GM18873 (cell line): ENCODE measurements around the gene ZFYVE9.
"Not testable (repeated sequence)": the region's sequence is repeated elsewhere in the genome, so short reads cannot be mapped to it uniquely, and the experiment has no call there.

Experiments
- ATAC-seq: cut with Tn5 transposase; IDR thresholded peaks from one replicate; pipeline ENCODE4 v1.9.1; 2021; ENCODE audit warnings: mild to moderate bottlenecking, moderate library complexity, moderate number of reproducible peaks; ENCODE audit not compliant: unreplicated experiment, low FRiP score

Gene ZFYVE9

DNA sequence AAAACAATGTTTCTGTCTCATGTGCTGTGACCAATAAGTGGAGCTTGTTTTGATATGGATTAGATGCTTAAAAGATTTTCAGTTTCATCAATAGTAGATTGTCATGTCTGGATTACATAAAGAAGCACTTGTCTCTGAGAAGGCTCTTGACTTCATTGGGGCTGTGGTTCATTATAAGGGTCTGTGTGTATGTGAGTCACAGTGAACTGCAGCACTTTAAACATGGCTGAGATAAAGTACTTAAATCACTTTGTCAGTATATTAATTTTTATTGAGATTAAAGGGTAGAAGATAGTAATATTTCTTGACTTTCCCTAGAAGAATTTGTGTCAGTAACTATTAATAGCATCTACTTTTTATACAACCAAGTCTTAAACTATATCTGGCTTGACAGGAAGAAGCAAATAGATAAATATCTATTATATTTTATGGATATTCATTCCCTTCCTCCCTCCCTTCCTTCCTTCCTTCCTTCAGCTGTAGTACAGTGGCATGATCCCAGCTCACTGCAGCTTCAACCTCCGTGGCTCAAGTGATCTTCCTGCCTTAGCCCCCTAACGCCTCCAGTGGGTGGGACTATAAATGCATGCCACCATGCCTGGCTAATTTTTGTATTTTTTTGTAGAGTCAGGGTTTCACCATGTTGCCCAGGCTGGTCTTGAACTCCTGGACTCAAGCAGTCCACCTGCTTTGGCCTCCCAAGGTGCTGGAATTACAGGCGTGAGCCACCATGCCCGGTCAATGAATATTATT lies 48.8 kb downstream of the ZFYVE9 start:
- no peak for ATAC-seq

DNA sequence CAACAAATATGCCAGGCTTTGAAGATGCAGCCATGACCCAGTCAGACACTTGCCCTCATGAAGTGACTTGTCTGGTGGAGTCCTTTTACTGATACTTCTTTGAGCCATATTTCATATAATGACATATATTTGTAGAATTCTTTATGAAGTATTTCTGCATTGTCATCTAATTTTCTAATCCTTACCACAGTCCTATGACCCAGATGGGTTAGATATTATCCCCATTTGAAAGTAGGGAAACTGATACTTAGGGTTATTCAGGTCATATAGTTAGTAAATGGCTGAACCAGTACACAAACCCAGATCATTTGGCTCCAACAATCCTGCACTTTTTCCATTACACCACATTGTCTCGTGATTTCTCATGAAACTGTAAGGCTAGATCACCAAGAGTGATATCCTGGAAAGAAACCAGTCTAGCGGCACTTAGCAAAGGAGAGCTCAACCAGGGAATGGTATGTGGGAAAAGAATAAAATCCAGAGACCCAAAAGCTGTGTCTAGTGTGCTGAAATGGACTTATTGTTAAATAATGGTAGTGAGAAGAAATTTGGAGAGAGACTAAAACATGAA lies 49.6 kb downstream of the ZFYVE9 start:
- no peak for ATAC-seq

DNA sequence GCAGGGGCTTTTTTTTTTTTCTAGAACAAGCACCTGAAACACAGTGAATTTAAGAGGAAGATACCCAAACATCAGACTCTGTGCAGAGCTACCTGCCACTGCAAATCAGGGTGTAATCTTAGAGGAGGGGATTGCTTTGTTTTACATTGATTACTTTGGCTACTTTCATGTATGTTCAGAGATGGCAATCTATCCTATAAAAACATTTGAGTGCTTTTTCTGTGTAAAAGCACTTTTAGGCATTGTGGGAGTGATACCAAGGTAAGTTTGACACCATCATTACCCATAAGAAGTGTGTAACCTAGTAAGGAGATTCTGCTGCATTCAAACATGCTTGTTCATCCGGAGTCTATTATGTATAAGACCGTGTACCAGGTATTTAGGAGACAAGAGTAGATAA lies 50.1 kb downstream of the ZFYVE9 start:
- no peak for ATAC-seq

DNA sequence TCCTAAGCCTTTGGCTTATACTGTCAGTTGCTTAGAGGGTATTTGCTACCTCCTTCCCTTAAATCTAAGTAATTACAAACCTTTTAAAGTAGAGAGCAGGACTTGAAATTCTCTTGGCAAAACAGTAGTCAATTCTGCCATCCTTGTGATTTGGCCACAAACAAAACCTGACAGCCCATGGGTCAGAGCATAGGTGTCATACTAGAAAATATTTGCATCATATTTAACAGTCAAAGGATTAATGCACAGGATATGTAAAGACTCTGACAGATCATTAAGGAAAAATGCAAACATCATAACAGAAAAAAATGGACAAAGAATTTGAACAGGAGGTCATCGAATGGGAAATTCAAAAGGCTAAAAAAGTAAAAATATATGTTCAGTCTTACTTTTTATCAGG lies 50.5 kb downstream of the ZFYVE9 start:
- no peak for ATAC-seq

DNA sequence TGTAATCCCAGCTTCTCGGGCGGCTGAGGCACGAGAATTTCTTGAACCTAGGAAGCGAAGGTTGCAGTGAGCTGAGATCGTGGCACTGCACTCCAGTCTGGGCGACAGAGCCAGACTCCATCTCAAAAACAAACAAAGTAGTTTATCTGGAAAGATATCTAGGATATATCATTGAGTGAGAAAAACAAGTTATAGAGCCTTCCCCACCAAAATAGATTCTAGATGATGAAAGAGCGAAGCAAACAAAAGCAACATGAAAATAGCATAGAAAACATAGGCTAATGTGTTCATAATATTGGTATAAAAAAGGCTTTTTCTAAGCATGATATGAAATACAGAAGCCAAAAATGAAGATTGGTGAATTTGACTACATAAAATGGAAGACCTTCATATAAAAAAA lies 52.1 kb downstream of the ZFYVE9 start:
- ATAC-seq: no peak

DNA sequence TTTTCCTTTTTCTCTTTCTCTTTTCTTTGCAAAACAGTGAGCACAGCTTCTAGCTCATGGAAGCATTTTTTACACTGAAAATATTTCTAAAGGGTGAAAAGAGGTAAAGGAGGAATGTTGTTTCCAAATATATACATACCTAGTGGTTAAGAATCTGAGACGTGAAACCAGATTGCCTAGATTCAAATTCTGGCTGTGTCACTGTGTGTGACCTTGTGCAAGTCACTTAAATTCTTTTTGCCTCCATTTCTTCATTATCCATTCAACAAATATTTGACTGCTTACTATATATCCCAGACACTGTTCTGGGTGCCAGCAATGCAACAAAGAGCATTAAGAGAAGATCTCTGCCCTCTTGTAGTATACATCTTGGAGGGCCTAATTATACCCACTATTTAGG lies 53.3 kb downstream of the ZFYVE9 start:
- ATAC-seq: no peak

DNA sequence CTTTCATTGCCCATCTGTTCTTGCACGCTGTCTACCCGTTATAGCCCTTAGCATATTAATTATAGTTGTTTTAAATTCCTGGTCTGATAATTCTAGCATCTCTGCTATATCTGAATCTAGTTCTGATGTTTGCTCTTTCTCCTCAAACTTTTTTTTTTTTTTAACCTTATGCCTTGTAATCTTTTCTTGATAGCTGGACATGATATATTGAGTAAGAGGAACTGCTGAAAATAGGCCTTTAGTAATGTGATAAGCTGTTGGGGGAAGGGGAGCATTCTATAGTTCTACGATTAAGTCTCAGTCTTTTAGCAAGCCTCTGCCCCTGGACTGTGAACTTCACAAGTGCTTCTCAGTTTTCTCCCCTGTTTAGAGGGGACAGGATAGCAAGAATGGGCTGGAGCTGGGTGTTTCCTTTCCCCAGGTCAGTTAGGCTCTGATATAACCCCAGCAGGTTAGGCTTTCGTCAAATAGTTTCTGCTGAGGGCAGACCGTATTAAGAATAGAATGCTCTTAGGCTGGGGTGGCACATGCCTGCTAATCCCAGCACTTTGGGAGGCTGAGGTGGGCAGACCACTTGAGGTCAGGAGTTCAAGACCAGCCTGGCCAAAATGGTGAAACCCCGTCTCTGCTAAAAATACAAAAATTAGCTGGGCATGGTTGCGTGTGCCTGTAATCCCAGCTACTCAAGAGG lies 62.2 kb downstream of the ZFYVE9 start:
- ATAC-seq: no peak

DNA sequence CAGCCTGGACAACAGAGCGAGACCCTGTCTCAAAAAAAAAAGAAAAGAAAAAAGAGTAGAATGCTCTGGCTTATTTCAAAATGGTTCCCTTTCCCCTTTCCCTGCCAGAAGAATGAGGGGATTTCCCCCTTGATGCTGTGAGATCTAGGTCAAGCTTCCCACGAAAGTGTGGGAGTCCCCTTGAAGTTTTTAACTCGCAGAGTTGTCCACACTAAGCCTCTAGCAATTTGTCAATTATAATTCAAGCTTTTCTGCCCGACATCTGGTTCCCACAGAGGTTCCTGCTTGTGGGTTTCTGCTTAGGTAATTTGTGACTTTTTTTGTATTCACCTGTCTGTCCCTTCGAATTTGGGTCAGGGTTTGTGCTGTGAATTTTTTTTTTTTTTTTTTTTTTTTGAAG lies 62.8 kb downstream of the ZFYVE9 start:
- ATAC-seq: no peak

DNA sequence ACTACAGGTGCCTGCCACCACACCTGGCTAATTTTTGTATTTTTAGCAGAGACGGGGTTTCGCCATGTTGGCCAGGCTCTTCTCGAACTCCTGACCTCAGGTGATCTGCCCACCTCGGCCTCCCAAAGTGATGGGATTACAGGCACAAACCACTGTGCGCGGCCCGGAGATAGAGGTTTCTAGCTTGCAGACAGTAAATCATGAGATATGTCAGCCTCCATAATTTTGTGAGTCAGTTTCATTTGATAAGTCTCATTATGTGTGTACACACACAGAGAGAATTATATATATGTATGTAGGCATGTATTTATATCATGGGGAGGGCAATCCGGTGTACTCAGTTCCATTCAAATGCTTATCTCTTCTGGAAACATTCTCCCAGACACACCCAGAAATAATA lies 64.8 kb downstream of the ZFYVE9 start:
- ATAC-seq: not testable (repeated sequence)

DNA sequence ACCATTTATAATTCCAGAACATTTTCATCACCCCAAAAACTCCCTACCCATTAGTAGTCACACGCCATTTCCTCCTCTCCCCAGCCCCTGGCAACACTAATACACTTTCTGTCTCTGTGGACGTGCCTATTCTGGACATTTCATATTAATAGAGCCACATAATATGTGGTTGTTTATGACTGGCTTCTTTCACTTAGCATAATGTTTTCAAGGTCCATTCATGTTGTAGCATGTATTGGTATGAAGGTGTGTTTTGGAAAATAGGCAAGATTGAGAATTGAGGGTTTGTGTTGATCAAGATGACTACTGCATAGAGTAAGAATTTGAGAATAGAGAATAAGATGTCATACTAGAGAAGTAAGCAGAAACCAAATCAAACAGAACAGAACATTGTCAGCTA lies 67.5 kb downstream of the ZFYVE9 start:
- ATAC-seq: no peak

DNA sequence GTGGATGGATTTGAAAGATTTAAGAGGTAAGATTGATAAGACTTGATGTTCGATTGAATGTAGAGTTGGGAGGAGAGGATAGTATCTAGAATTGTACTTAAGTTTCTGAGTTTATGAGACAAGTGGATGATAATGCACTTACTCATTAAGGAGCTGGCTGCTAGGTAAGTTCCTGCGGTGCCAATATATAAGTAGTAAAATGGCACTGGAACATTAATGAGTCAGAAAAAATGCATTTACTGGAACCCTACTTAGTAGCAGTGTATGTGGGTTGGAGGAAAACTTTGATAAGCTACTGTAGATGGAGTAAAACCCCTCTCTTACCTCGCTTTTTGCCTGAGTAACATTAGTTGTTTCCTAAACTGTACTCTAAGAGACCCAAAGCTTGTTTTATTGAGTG lies 68.2 kb downstream of the ZFYVE9 start:
- ATAC-seq: no peak

DNA sequence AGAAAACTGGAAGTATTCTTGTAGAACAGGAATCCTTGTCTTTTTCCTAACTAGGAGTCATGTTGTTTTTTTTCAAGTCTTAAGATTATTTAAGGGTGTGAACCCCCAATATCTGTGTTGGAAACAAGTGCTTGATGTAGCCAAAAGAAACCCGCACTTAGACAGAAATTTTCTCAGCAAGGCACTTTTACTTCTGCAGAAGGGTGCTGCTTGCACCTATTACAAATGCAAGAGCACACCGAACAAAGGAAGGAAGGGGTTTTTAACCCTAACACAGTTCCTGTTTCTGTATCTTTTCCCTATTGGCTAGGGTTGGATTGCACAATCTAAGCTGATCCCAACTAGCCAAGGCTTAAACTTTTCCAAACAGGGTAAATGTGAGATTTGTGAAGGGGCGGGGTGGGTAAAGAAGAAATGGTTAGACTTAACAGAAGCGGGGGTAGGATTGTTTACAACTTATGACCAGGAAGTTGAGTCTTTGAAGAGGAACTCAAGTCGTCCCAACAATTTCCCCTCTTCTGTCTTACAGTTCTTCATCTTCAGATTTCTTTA lies 75.1 kb downstream of the ZFYVE9 start:
- ATAC-seq: no peak

DNA sequence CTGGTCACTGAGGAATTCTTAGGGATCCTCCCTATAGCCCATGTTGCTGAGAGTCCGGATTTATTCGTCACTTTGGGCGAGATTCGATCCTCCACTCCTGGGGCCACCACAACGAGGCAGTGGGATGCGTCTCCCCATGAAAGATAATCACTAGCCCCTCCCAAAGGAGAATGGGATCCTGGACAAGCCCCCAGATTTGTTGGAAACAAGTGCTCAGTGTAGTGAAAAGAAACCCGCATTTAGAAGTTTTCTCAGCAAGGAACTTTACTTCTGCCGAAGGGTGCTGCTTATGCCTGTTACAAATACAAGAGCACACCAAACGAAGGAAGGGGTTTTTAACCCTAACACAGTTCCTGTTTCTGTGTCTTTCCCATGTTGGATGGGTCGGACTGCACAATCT lies 83.3 kb downstream of the ZFYVE9 start:
- no peak for ATAC-seq

DNA sequence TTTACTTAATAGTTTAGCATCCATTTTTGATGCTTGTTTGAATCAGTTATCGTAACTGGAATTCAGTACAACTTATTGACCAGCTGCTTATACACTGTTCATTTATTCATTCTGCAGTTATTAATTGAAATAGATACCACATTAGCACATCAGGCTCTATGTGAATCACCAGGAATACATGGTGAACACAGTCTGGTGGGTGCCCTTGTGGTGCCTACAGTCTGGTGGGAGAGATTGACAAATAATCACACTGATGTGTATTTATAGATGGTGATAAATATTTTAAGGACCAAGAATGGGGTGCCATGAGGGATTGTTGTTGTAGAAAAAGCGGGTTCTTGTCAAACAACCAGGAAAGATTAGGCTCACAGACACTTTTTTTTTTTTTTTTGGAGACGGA lies 87.6 kb downstream of the ZFYVE9 start:
- ATAC-seq: no peak

DNA sequence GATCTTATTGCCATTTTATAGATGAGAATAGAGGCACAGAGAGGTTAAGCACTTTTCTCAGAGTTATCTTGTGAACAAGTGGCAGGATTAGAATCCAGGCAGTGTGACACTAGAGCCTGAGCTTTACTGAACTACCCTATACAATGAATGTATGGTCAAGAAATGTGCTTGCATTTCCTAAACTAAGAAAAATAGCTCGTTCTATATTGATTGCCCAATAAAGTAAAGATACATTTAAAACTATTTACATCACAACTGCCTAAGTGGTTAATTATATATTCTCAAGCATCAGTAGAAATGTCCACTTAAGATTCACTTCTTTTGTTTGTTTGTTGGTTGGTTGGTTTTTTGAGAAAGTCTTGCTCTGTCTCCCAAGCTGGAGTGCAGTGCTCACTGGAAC lies 91.6 kb downstream of the ZFYVE9 start:
- ATAC-seq: no peak

DNA sequence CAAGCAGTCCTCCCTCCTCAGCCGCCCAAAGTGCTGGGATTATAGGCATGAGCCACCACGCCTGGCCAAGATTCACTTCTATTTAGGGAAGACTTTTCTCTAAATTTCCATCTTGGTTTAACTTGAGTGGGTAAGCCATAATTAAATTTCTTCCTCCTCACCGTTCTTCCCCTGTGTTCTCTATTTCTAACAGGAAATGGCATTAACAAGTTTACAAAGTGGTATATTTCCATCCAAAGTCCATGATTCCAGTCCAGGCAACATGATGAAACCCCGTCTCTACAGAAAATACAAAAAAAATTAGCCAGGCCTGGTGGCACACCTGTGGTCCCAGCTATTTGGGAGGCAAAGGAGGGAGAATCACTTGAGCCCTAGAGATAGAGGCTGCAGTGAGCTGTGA lies 92.1 kb downstream of the ZFYVE9 start:
- no peak for ATAC-seq

DNA sequence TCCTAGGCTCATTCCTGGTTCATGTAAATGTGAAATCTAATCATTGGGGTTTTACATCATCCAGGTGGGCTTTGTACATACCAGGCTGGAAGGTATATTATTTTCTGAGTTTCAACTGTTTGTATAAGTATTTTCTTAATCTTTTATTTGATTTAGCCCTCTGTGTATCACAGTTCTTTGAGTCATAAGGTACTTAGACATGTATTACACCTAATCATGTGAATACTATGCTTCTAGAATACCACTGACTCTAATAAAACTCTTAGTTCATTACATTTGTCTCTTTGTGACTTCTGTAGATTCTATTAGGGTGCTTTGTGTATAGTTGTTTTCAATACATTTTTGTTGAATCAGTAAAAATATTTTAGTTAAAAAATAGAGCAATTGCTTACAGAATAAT lies 92.8 kb downstream of the ZFYVE9 start:
- ATAC-seq: no peak

DNA sequence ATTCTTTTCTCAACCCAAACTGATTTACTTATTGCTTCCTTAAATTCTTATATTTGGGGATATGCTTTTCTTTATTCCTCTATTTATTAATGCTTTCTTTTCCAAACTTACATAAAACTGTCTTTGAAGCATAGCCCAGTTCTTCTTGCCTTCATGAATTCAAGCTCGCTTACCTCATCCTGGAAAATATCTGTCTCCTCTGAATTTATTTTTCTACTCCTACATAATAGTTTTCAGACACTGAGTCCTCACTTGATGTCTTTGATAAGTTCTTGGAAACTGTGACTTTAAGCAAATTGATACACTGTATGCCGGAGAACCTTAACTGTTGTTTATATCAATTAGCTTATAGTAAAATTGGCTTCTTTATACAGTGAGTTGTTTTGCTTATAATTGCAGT lies 93.8 kb downstream of the ZFYVE9 start:
- no peak for ATAC-seq

DNA sequence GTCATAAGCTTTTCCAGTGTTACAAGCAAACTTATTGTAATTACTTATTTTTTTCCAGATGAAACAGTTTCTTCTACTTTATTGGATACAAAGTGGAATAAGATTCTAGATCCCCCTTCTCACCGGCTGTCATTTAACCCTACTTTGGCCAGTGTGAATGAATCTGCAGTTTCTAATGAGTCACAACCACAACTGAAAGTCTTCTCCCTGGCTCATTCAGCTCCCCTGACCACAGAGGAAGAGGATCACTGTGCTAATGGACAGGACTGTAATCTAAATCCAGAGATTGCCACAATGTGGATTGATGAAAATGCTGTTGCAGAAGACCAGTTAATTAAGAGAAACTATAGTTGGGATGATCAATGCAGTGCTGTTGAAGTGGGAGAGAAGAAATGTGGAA lies 95.5 kb downstream of the ZFYVE9 start:
- no peak for ATAC-seq

DNA sequence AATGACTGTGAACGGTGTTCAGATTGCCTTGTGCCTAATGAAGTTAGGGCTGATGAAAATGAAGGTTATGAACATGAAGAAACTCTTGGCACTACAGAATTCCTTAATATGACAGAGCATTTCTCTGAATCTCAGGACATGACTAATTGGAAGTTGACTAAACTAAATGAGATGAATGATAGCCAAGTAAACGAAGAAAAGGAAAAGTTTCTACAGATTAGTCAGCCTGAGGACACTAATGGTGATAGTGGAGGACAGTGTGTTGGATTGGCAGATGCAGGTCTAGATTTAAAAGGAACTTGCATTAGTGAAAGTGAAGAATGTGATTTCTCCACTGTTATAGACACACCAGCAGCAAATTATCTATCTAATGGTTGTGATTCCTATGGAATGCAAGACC lies 96.6 kb downstream of the ZFYVE9 start:
- ATAC-seq: no peak

DNA sequence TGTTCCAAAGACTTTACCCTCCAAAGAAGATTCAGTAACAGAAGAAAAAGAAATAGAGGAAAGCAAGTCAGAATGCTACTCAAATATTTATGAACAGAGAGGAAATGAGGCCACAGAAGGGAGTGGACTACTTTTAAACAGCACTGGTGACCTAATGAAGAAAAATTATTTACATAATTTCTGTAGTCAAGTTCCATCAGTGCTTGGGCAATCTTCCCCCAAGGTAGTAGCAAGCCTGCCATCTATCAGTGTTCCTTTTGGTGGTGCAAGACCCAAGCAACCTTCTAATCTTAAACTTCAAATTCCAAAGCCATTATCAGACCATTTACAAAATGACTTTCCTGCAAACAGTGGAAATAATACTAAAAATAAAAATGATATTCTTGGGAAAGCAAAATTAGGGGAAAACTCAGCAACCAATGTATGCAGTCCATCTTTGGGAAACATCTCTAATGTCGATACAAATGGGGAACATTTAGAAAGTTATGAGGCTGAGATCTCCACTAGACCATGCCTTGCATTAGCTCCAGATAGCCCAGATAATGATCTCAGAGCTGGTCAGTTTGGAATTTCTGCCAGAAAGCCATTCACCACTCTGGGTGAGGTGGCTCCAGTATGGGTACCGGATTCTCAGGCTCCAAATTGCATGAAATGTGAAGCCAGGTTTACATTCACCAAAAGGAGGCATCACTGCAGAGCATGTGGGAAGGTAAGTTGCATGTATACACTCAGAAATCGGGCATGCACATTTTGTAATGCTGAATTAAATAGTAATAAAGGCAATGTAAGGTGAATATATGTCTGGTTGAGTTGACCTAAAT lies 97.2 kb downstream of the ZFYVE9 start:
- ATAC-seq: no peak
